Activated CD4-positive, alpha-beta T cell treated with anti-CD3 and anti-CD28 coated beads, Interleukin-2, amount 10 ng/mL, durations not matched to agents 24 days and 14 days (primary cell): ENCODE results near the gene FLOT1. TPM values are rescaled to one million over a fixed set of nuclear protein-coding genes. Genes with fewer than 3 reads are reported as not detected.
A peak's percentile ranks its signal among the peaks of the same experiment; 100 is the strongest.

Experiments
- DNase-seq: peaks from one replicate; pipeline ENCODE4 v3.0.0; 2022
- H3K27ac Mint-ChIP-seq: one replicate; pipeline ENCODE4 v1.8.0; 2022; ENCODE audit warnings: mild to moderate bottlenecking, mixed read lengths
- H3K27me3 Mint-ChIP-seq: one replicate; pipeline ENCODE4 v1.8.0; 2022; ENCODE audit warnings: mixed read lengths
- H3K36me3 Mint-ChIP-seq: one replicate; pipeline ENCODE4 v1.8.0; 2022; ENCODE audit warnings: low read depth, mild to moderate bottlenecking, mixed read lengths
- H3K4me1 Mint-ChIP-seq: one replicate; pipeline ENCODE4 v1.8.0; 2021; ENCODE audit warnings: mixed read lengths
- H3K4me3 Mint-ChIP-seq: one replicate; pipeline ENCODE4 v1.8.0; 2022; ENCODE audit warnings: mild to moderate bottlenecking, moderate library complexity, mixed read lengths
- H3K9me3 Mint-ChIP-seq: one replicate; pipeline ENCODE4 v1.8.0; 2021; ENCODE audit warnings: mixed read lengths
- intact Hi-C: fragments of 100-400 bp; cut with micrococcal nuclease; formaldehyde crosslinking; loops from one replicate; pipeline ENCODE4 v1.15.1; 2023
- total RNA-seq: library from RNA; stranded (reverse); gene quantifications from 2 replicates; pipeline ENCODE4 v1.2.3, GENCODE V29; 2022

FLOT1 gene, protein sequence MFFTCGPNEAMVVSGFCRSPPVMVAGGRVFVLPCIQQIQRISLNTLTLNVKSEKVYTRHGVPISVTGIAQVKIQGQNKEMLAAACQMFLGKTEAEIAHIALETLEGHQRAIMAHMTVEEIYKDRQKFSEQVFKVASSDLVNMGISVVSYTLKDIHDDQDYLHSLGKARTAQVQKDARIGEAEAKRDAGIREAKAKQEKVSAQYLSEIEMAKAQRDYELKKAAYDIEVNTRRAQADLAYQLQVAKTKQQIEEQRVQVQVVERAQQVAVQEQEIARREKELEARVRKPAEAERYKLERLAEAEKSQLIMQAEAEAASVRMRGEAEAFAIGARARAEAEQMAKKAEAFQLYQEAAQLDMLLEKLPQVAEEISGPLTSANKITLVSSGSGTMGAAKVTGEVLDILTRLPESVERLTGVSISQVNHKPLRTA
- 239 and 260 TPM in 2 replicates for total RNA-seq

DNA sequence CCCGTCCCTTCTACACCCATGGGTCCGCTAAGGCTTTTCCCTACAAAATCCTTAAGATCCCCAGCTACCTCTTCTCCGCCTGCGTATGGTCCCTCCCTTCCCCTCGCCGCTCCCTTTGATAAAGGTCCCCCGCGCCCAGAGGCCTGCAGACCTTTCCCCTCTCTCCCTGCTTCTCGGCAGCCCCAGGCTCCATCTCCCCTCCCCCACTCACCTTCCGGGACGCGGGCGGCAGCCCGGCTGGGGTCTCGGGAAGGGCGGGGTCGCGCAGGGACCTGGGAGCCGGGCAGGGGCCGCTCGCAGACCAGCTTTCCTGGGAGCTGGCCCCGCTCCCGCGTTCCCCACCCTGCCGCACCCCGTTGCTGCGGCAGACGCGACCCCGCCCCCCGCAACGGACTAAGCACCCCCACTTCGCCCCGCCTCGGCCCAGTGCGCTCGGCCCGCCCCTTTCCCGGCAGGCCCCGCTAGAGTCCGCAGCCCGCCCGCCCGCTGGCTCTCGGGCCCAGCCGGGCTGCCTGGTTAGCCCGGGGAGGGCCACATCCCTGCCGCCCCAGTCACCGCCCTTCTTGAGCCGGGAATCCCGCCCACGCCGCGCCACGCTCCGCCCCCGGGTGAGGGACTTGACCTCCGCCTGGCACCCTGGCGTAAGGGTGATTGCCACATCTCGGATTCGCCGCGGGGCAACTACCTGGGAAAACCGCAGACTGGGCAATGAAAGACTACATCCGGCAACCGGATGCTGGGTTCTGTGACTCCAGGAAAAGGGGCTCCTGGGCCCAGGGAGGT lies at the start of gene FLOT1:
Gene FLOT1 (minus strand): TSS at position 372 of the 783 bp plus-strand sequence. CDS start 498 bp downstream, outside the sequence.
- peak; percentile 98 for DNase-seq
- intact Hi-C loops = loop anchor here (1.0 to 5.0 kb wide), 7 partner anchors 8 to 345 kb away; partner anchors contain the start of genes MDC1, MRPS18B and PPP1R10
- Mint-ChIP-seq H3K36me3 (peaks cover 64% of the 10 kb centered on the region), H3K9me3 (no peaks in the 10 kb centered on the region), H3K4me3 (peak within 1 kb of the TSS; percentile 98), H3K4me1 (peaks cover 60% of the 10 kb centered on the region), H3K27ac (peak within 1 kb of the TSS; percentile 94), H3K27me3 (no peaks in the 10 kb centered on the region)

DNA sequence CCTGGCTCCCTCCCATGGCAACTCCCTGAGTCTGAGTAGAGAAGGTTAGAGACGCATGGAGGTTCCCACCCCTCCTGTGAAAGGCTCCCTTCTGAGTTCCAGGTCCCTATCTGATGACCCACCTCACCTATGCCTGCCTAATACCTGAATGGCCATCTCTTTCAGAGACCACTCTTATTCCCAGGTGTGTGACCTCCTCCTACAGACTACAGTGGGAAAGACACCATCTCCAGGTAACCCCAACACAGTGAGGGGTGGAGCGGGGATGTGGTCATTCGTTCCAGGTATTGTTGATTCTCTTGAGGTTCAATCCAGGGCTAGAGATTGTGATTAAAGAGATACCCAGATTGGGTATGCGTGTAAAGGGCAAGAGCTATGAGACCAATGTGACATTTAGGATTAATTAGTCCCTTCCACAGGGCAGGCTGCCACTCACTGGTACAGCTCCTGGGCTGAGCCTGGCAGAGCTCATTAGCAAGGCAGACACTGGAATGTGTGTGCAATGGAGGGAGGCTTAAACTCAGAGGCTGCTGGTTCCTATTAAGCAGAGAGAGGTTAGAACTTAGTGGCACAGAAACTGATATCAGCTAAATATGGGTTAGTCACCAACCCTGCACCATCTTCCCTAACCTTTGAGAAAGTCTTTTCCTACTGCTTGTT lies 48.4 kb upstream of the FLOT1 start:
- intact Hi-C loops = no loop called here
- DNase-seq = no peak
- Mint-ChIP-seq H3K4me1 (peaks cover 65% of the 10 kb centered on the region), H3K27me3 (no peaks in the 10 kb centered on the region), H3K36me3 (peaks cover 16% of the 10 kb centered on the region), H3K9me3 (no peaks in the 10 kb centered on the region), H3K27ac (peak overlapping the region; percentile 80), H3K4me3 (peak overlapping the region; percentile 4)

DNA sequence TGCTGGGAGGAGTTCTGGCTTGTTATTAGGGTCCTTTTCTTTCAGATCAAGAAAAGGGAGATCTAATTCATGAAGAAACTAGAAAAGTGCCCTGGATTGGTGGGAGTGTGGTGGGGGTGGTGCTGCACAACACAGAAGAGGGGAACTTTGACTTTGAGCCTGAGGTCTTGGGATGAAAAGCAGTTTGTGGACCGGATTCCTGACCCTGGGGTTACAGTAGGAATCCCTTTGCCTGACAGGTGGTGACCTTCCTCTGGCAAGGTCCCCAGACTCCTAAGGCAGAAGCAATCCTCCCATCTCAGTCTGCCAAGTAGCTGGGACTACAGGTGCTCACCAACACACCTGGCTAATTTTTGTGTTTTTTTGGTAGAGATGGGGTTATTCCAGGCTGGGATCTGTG lies 47.1 kb upstream of the FLOT1 start:
- intact Hi-C loops = no loop called here
- peaks cover 7% of the 10 kb centered on the region for H3K9me3 Mint-ChIP-seq
- H3K27ac Mint-ChIP-seq = peak overlapping the region; percentile 94
- no peaks in the 10 kb centered on the region for H3K27me3 Mint-ChIP-seq
- H3K4me3 Mint-ChIP-seq = peak overlapping the region; percentile 72
- H3K4me1 Mint-ChIP-seq = peaks cover 65% of the 10 kb centered on the region
- DNase-seq = no peak
- H3K36me3 Mint-ChIP-seq = peaks cover 10% of the 10 kb centered on the region

DNA sequence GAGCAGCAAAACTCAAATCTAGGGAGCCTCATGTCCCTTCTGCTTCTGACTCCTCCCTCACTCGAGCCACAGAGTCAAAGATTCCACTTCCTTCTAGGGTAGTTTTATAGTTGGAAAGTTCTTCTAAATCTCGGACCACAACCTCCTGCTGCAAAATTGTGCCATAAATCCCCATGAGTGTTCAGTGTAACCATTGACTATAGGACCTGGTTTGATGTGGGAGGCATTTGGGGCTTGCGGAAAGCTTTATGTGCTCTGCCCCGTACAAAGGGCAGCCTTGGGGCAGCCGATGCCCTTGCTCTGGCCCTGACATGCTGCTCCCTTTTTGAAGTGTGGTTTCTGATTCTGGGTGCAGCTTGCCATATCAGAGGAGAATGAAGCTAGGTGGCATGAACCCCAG lies 45.5 kb upstream of the FLOT1 start:
- Mint-ChIP-seq H3K27ac (peak overlapping the region; percentile 94), H3K27me3 (no peaks in the 10 kb centered on the region), H3K4me1 (peaks cover 55% of the 10 kb centered on the region), H3K36me3 (peaks cover 8% of the 10 kb centered on the region), H3K4me3 (peak overlapping the region; percentile 72), H3K9me3 (peaks cover 7% of the 10 kb centered on the region)
- intact Hi-C loops = loop anchor here (1.0 kb wide), 6 partner anchors 19 to 106 kb away; partner anchors contain the start of gene FLOT1
- peak; percentile 82 for DNase-seq

DNA sequence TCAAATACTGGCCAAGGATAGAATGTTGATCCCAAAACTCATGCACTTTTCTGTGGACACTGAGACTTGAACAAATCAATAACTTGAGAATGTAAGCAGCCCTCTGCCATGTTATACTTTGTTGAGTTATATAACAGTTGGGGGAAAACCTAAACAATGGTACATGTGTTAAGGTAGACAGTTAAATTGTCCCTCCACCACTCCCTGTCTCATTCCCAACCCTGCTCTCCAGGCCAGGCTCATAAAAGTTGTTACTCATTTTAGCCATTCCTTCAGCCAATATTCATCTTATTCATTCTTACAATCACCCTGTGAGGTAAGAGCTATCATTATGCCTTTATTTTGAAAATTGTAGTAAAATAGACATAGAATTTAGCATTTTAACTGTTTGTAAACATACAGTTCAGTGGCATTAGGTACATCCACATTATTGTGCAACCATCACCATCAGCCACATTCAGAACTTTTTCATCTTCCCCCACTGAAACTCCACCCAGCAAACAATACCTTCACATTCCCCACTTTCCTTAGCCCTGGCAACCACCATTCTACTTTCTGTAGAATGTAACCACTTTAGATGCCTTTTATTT lies 40.0 kb upstream of the FLOT1 start:
- DNase-seq = no peak
- Mint-ChIP-seq H3K27me3 (no peaks in the 10 kb centered on the region), H3K9me3 (peaks cover 7% of the 10 kb centered on the region), H3K4me3 (peak overlapping the region; percentile 57), H3K36me3 (no peaks in the 10 kb centered on the region), H3K4me1 (peaks cover 64% of the 10 kb centered on the region), H3K27ac (peak overlapping the region; percentile 94)
- intact Hi-C loops = no loop called here

DNA sequence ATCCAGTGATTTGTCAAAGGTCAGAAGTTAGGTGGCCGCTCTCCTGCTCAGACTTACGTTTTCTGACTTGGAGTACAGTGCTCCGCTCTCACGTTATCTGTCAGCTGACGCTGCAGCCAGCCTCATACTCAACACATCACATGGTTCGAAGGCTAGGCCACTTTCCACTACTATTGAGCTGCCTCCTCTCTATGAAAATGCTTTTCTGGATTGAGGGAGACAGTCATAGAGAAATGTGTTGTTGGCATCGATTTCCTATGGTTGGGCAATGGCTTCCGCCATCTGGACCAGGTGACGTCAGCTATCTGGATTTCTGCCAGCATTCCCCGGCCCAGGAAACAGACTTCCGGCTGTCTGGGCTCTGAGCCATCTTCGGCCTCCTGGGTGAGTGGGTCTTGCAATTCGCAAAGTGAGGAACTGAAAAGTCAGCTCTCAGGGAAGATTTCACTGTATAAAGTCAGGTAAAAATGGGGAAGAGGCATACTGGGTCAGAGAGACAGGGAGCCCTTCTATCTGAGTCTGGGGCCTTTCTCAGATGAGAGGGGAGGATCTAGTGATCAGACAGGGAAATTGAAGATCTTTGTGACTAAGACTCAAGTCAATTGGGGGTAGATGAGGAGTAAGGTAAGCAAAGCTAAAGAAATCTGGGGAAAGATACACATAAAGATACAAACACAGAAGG lies 39.4 kb upstream of the FLOT1 start:
- peak overlapping the region; percentile 94 for H3K27ac Mint-ChIP-seq
- intact Hi-C loops = no loop called here
- DNase-seq = peak; percentile 73
- no peaks in the 10 kb centered on the region for H3K36me3 Mint-ChIP-seq
- peaks cover 69% of the 10 kb centered on the region for H3K4me1 Mint-ChIP-seq
- no peaks in the 10 kb centered on the region for H3K27me3 Mint-ChIP-seq
- peaks cover 7% of the 10 kb centered on the region for H3K9me3 Mint-ChIP-seq
- H3K4me3 Mint-ChIP-seq = peak overlapping the region; percentile 57

DNA sequence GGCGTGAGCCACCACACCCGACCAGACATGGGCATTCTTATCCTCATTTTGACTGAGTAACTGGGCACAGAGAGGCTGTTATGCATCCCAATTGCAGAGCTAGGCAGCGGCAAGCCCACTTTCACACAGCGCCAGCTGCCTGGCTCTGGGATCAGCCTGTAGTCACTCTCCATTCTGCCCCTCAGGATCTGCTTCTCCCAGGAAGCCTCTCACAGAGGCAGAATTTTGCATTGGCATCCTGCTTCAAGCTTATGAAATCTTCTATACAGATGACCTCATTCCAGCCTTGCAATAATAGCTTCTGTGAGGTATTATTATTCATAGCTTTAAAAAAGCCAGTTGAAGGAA lies 38.9 kb upstream of the FLOT1 start:
- Mint-ChIP-seq H3K36me3 (no peaks in the 10 kb centered on the region), H3K4me3 (peak overlapping the region; percentile 57), H3K9me3 (peaks cover 7% of the 10 kb centered on the region), H3K27ac (peak overlapping the region; percentile 94), H3K4me1 (peaks cover 69% of the 10 kb centered on the region), H3K27me3 (no peaks in the 10 kb centered on the region)
- intact Hi-C loops = no loop called here
- DNase-seq = no peak

DNA sequence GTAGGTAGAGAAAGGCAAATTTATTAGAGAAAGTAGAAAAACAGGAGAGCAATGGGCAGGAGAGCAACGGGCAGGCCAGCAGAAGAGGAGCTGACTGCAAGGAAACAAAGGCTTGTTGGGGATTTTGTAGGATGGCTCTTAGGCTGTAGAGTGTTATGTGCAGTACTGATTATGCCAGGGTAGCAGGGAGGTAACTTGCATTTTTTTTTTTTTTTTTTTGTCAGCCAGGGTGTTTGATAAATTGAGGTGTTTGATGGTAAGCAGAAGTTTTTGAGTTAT lies 38.1 kb upstream of the FLOT1 start:
- no peak for DNase-seq
- Mint-ChIP-seq H3K27ac (peak overlapping the region; percentile 94), H3K4me3 (peak overlapping the region; percentile 10), H3K27me3 (no peaks in the 10 kb centered on the region), H3K36me3 (no peaks in the 10 kb centered on the region), H3K4me1 (peaks cover 66% of the 10 kb centered on the region), H3K9me3 (peaks cover 7% of the 10 kb centered on the region)
- intact Hi-C loops = no loop called here

DNA sequence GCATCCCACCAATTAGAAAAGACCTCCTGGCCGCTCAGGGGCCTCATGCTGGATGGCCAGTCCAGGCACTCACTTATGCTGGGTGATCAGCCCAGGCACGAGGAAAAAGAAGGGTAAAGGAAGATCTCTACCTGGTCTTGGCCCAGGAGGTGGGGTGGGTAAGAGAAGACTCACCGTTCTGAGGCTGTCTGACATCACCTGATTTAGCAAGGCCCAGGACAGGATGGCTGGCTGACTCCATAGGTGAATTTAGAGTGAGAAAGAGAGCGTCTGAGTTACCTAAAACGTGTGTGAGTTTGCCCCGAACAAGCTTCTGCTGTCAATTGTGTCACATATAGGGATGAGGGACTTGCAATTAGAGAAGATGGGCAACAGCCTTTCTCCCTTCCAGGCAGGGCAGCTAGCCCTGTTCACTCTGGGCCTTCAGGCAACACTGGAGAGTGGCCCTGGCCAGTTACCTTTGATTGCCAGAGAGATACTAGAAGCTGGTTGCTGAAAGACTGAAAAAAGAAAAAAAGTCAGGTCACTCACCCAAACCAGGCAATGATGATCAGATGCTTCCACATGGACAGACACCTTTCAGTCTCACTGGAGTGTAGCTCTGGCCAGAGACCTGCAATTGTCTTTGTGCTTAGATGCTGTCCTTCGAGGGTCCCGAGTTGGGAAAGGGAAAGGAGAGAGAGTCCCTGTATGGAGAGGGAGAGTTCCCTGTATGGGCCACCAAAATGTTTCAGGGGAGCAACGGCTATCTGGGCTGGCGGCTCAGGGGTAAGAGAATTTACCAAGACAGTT lies 37.6 kb upstream of the FLOT1 start:
- H3K4me3 Mint-ChIP-seq = peak overlapping the region; percentile 10
- no peak for DNase-seq
- peak overlapping the region; percentile 94 for H3K27ac Mint-ChIP-seq

DNA sequence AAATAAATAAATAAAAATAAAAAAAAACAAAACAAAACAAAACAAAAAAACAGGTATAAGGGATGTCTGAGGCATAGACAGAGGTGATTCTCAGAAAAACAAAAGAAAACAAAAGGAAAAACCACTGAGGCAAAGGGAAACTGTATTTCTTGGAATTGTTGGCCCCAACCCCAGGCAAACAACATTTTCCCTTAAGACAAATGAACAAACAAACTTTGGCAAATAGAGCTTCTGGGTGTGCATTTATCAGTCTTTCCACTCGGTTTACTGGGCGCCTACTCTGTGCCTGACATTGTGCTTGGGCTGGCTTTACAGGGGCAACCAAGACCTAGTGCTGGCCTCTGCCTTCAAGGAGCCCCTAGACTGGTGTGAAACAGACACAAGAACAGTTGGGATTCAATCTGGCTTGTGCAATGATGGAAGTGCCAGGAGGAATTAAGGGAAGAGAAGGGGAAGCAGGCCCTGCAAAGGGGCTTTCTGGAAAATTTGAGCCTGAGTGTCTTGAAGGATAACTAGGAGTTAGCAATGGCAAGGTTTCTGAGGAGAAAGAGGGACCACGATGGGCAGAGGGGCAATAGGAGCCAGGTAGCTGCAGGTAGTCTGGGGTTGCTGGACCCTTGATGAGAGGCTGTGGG lies 35.6 kb upstream of the FLOT1 start:
- intact Hi-C loops = no loop called here
- Mint-ChIP-seq H3K36me3 (no peaks in the 10 kb centered on the region), H3K4me1 (peaks cover 71% of the 10 kb centered on the region), H3K9me3 (no peaks in the 10 kb centered on the region), H3K27me3 (no peaks in the 10 kb centered on the region), H3K27ac (peak overlapping the region; percentile 94), H3K4me3 (peak overlapping the region; percentile 63)
- no peak for DNase-seq

More for the DNA sequence above, 37.6 kb upstream of the FLOT1 start:
- H3K4me1 Mint-ChIP-seq = peaks cover 64% of the 10 kb centered on the region
- H3K36me3 Mint-ChIP-seq = no peaks in the 10 kb centered on the region
- H3K9me3 Mint-ChIP-seq = peaks cover 1% of the 10 kb centered on the region
- no peaks in the 10 kb centered on the region for H3K27me3 Mint-ChIP-seq
- intact Hi-C loops = no loop called here

DNA sequence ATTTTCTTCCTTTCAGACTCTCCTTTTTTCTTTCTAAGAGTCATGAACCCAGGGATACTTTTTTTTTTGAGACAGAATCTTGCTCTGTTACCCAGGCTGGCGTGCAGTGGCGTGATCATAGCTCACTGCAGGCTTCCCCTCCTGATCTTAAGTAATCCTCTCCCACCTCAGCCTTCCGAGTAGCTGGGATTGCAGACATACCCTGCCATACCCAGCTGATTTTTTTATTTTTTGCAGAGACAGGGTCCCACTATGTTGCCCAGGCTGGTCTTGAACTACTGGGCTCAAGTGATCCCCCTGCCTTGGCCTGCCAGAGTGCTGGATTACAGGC lies 34.6 kb upstream of the FLOT1 start:
- H3K4me3 Mint-ChIP-seq = peak overlapping the region; percentile 12
- peak overlapping the region; percentile 66 for H3K27ac Mint-ChIP-seq
- peaks cover 2% of the 10 kb centered on the region for H3K36me3 Mint-ChIP-seq

DNA sequence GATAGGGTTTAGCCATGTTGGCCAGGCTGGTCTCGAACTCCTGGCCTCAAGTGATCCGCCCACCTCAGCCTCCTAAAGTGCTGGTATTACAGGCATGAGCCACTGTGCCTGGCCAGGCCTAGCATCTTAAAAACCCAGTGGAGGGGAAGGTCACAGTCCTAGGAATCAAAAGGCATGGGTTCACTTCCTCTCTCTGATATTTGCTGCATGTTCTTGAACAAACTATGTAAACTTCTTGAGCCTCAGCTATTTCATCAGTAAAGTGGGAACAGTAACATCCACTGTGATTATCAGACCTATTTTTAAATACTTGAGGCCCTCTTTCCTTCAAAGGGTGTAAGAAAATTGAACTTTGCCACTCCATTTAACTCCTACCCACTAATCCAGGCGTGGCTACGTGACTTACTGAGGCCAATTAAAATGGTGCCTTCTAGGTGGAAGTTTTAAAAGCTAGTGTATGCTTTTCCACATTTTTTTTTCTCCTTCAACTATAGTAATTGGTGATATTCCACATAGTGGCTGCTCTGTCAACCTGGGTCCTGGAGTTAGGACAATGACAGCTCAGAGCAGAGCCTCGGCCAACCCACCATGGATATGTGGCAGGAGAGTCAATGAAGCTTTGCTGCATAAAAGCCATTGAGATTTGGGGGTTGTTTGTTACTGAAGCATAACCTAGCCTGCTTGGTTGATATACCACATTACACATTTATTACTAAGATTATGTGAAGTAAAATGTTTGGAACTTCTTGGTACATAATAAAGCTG lies 34.1 kb upstream of the FLOT1 start:
- intact Hi-C loops = no loop called here
- no peaks in the 10 kb centered on the region for H3K27me3 Mint-ChIP-seq
- peaks cover 2% of the 10 kb centered on the region for H3K36me3 Mint-ChIP-seq
- H3K27ac Mint-ChIP-seq = peak overlapping the region; percentile 66
- DNase-seq = no peak
- H3K9me3 Mint-ChIP-seq = no peaks in the 10 kb centered on the region
- H3K4me1 Mint-ChIP-seq = peaks cover 71% of the 10 kb centered on the region
- no peak overlapping the region for H3K4me3 Mint-ChIP-seq

More for the DNA sequence above, 34.6 kb upstream of the FLOT1 start:
- Mint-ChIP-seq H3K4me1 (peaks cover 74% of the 10 kb centered on the region), H3K9me3 (no peaks in the 10 kb centered on the region), H3K27me3 (no peaks in the 10 kb centered on the region)
- intact Hi-C loops = no loop called here
- DNase-seq = no peak
